HK-2 (cell line): Measurements from ENCODE around the gene DDX47.
A peak's percentile ranks its signal among the peaks of the same experiment; 100 is the strongest.
"Not testable (repeated sequence)": the region's sequence is repeated elsewhere in the genome, so short reads cannot be mapped to it uniquely, and the experiment has no call there.

Experiments
- DNase-seq: peaks from one replicate; pipeline ENCODE4 v3.0.0-alpha.2; 2018; ENCODE audit not compliant: unreplicated experiment

The DDX47 gene

GRCh38 chr12:12872139-12872933 lies 59.2 kb downstream of the DDX47 start:
- no peak for DNase-seq

- peak; percentile 15 for DNase-seq
Measured at GRCh38 chr12:12872934-12873275, 59.8 kb downstream of the DDX47 start.

GRCh38 chr12:12874029-12874428 lies 60.9 kb downstream of the DDX47 start:
- no peak for DNase-seq

GRCh38 chr12:12875301-12875700 lies 62.2 kb downstream of the DDX47 start:
- DNase-seq, result not testable (repeated sequence)

- DNase-seq, result no peak
Measured at GRCh38 chr12:12877153-12877768, 64.1 kb downstream of the DDX47 start.

GRCh38 chr12:12877781-12878455 lies 64.8 kb downstream of the DDX47 start:
- no peak for DNase-seq
